ENCODE data around the gene ATP6V1C2. TPM values are rescaled to one million over a fixed set of nuclear protein-coding genes. Genes with fewer than 3 reads are reported as not detected.

ATP6V1C2 gene
- total and polyA plus RNA-seq, 9 of the 15 experiments (the other 6 are each of a cell fraction or from before 2014, with no cell fraction given): 0.01 to 0.31 (median 0.10) TPM; not detected in 4

DNA sequence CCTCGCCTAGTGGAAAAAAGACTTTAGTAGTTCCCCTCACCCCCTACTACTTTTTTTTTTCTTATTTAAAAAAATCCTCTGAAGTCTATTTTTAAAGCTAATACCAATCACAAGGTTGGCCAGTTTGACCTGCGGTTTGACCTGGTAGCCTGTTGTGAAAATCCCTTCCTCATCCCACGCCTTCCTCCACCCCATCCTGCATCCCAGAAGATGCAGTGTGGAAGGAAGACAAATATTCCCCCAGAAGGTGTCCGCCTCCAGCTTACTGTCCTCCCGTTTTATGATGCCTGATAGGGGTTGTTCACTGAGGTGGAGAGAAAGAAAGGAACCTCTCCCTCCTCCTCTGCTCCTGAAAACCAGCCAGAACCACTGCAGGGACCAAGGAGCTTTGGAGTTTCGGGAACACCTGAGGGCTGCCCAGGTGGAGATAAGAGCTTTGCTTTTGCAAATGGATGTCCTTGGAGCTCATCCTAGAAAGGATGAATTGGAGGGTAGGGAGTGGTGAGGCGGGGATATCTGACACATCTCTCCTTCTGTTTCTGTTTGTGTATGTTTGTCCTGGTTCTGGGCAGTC, 909 bp downstream of the ATP6V1C2 start (continued):
- TF ChIP-seq ARID1B (IDR thresholded peaks at IDR 0.05) (no peak), ZFX (CRISPR knock-in tag; IDR thresholded peaks at IDR 0.05) (no peak)

GRCh38 chr2:10732924-10733565, 11.6 kb downstream of the ATP6V1C2 start:
- ATAC-seq (no peak), FAIRE-seq (no peak), DNase-seq (ENCODE audit: extremely low read depth in 1 of 4, low spot score in 3 of 4) (no peak)
- Histone ChIP-seq H3K4me1 (replicated peaks in 1 of 2; ENCODE audit: control insufficient read depth in 2 of 2, insufficient read depth in 2 of 2, low read length in 2 of 2) (no peaks in the 10 kb centered on the region; a peak in 1 of 5 replicates), H3K4me2 (ENCODE audit: insufficient read depth, low read length) (no peak overlapping the region), H3K27ac (ENCODE audit: extremely low read depth, low read depth, low read length) (no peak overlapping the region), H3K4me3 (no peak overlapping the region), H2AFZ (ENCODE audit: low read depth, low read length) (no peak overlapping the region), H3K9me1 (ENCODE audit: control insufficient read depth, insufficient read depth, low read length) (peaks cover 3% of the 10 kb centered on the region), H3K36me3 (ENCODE audit: control insufficient read depth, insufficient read depth, low read length) (no peaks in the 10 kb centered on the region), H4K20me1 (replicated peaks; ENCODE audit: control insufficient read depth, insufficient read depth, low read length) (no peaks in the 10 kb centered on the region; the same call in 1 of the 2 replicates), H3K9me3 (replicated peaks; ENCODE audit: control insufficient read depth, insufficient read depth, low read depth, low read length) (no peaks in the 10 kb centered on the region), H3K9ac (ENCODE audit: insufficient read depth in 1 of 2, low read depth in 2 of 2, low read length in 2 of 2) (no peak overlapping the region), H3K79me2 (ENCODE audit: control insufficient read depth, insufficient read depth, low read length) (no peaks in the 10 kb centered on the region), H3K27me3 (ENCODE audit: control insufficient read depth in 2 of 2, insufficient read depth in 2 of 2, low read length in 2 of 2) (peaks cover 19 to 67% of the 10 kb centered on the region in 2 experiments)
- no TSS peak for BruUV-seq (replicated peaks)
- POLR2A ChIA-PET: interaction anchor here (1.2 kb wide), 2 partner anchors 10 to 15 kb away, joined by 3 to 4 read pairs; no protein-coding TSS in a partner anchor
- 0% methylated on average over 8 of the region's 9 CpGs for WGBS (ENCODE audit: insufficient coverage, low coverage, missing lambda C conversion rate)
- intact Hi-C loops (cut with micrococcal nuclease): no loop called here
- in situ Hi-C loops (cut with MboI): no loop called here
- TF ChIP-seq BMI1 (IDR thresholded peaks at IDR 0.05; ENCODE audit: low read length) (peak; percentile 60; the same call in 1 of the 2 replicates), ZBTB26 (CRISPR knock-in tag; IDR thresholded peaks at IDR 0.05) (no peak), TGIF2 (CRISPR knock-in tag; IDR thresholded peaks at IDR 0.05) (no peak), ZFP36 (IDR thresholded peaks at IDR 0.05; ENCODE audit: low read depth, low read length, partially characterized antibody) (peak; percentile 41), CBX2 (IDR thresholded peaks at IDR 0.05; ENCODE audit: insufficient read depth, low read length, poor library complexity, severe bottlenecking) (peak; percentile 92), CBX8 (IDR thresholded peaks at IDR 0.05; ENCODE audit: borderline replicate concordance, extremely low read depth, low read depth, low read length, poor library complexity, severe bottlenecking) (peak; percentile 95), TFE3 (CRISPR knock-in tag; IDR thresholded peaks at IDR 0.05) (no peak), STAG1 (CRISPR knock-in tag; IDR thresholded peaks at IDR 0.05; ENCODE audit: borderline replicate concordance) (no peak), ZNF239 (CRISPR knock-in tag; IDR thresholded peaks at IDR 0.05) (no peak)
- CTCF ChIA-PET (ENCODE audit: low intra/inter-chr PET ratio): no interaction called here

Measured in K562 (cell line).